H1 (cell line): Measurements from ENCODE around the gene PDF. TPM values are rescaled to one million over a fixed set of nuclear protein-coding genes. Genes with fewer than 3 reads are reported as not detected.
"Not testable (repeated sequence)": the region's sequence is repeated elsewhere in the genome, so short reads cannot be mapped to it uniquely, and the experiment has no call there.

Experiments used
- CTCF ChIA-PET: fragments of 300-600 bp; sonication (Branson Sonifier 250); formaldehyde crosslinking; loops from one replicate; lab custom pipeline; 2021; ENCODE audit not compliant: partially characterized antibody; lab: Charles Lee
- POLR2A ChIA-PET: fragments of 300-600 bp; sonication (Branson Sonifier 250); formaldehyde crosslinking; loops from one replicate; lab custom pipeline; 2021; ENCODE audit warnings: inconsistent platforms; ENCODE audit not compliant: partially characterized antibody; lab: Charles Lee
- DNase-seq, 2 experiments: peaks; one replicate each; pipeline versions ENCODE4 v3.0.0 to v3.0.0-alpha.2; 2010 to 2022; ENCODE audit warnings: low spot score in 2 of 2, low read depth in 1 of 2, mixed read lengths in 1 of 2
- FAIRE-seq: peaks from 2 replicates; lab custom pipeline; 2011; peaks lifted over from hg19 to GRCh38; lab: Jason Lieb, UNC
- H2AFZ ChIP-seq: 2 replicates; pipeline ENCODE4 v1.8.1; 2012; ENCODE audit warnings: low read length, inconsistent platforms
- H2AK5ac ChIP-seq: 2 replicates; pipeline ENCODE4 v1.6.1; 2013; ENCODE audit warnings: low read depth, low read length
- H2BK120ac ChIP-seq: replicated peaks from 2 replicates; pipeline ENCODE3; 2013; ENCODE audit warnings: low read depth, low read length, inconsistent platforms
- H2BK12ac ChIP-seq: 2 replicates; pipeline ENCODE4 v1.6.1; 2013; ENCODE audit warnings: low read depth, low read length
- H2BK15ac ChIP-seq: 2 replicates; pipeline ENCODE4 v1.6.1; 2013; ENCODE audit warnings: low read length
- H2BK20ac ChIP-seq: 2 replicates; pipeline ENCODE4 v1.6.1; 2013; ENCODE audit warnings: low read length
- H2BK5ac ChIP-seq: 2 replicates; pipeline ENCODE4 v1.6.1; 2013; ENCODE audit warnings: low read depth, low read length
- H3K14ac ChIP-seq: 2 replicates; pipeline ENCODE4 v1.6.1; 2013; ENCODE audit warnings: inconsistent platforms; ENCODE audit not compliant: insufficient read length
- H3K18ac ChIP-seq: 2 replicates; pipeline ENCODE4 v1.6.1; 2013; ENCODE audit warnings: low read length; ENCODE audit errors: extremely low read depth
- H3K23ac ChIP-seq: 2 replicates; pipeline ENCODE4 v1.6.1; 2013; ENCODE audit warnings: inconsistent platforms; ENCODE audit not compliant: insufficient read length
- H3K23me2 ChIP-seq: 2 replicates; pipeline ENCODE4 v1.6.1; 2013; ENCODE audit warnings: low read depth, low read length
- H3K27ac ChIP-seq: 2 replicates; pipeline ENCODE4 v1.6.1; 2011; ENCODE audit warnings: low read depth, low read length, inconsistent platforms
- H3K27me3 ChIP-seq, 4 experiments: replicated peaks in 1 of 4; 1 replicate in 1 of 4; 2 replicates in 3 of 4; pipeline versions ENCODE4 v1.6.1 to v1.8.1; 2011 to 2013; ENCODE audit warnings: low read length in 3 of 4, mild to moderate bottlenecking in 3 of 4, inconsistent platforms in 2 of 4, mixed read lengths in 2 of 4, moderate library complexity in 1 of 4; ENCODE audit not compliant: control insufficient read depth in 3 of 4, insufficient read depth in 3 of 4; ENCODE audit errors: extremely low read depth in 1 of 4
- H3K36me3 ChIP-seq, 4 experiments: 2 replicates each; pipeline versions ENCODE4 v1.6.1 to v1.8.1; 2011 to 2013; ENCODE audit warnings: mild to moderate bottlenecking in 4 of 4, low read length in 3 of 4, moderate library complexity in 2 of 4, control low read depth in 1 of 4, inconsistent platforms in 1 of 4; ENCODE audit not compliant: insufficient read depth in 4 of 4, control insufficient read depth in 2 of 4
- H3K4ac ChIP-seq: replicated peaks from 2 replicates; pipeline ENCODE3; 2013; ENCODE audit warnings: low read length, low read depth, mixed read lengths, inconsistent platforms; ENCODE audit not compliant: insufficient read length
- H3K4me1 ChIP-seq, 4 experiments: replicated peaks in 1 of 4; 1 replicate in 1 of 4; 2 replicates in 3 of 4; pipeline versions ENCODE4 v1.6.1 to v1.8.1; 2011 to 2013; ENCODE audit warnings: low read length in 3 of 4, inconsistent platforms in 2 of 4, mixed read lengths in 1 of 4; ENCODE audit not compliant: insufficient read depth in 4 of 4, control insufficient read depth in 3 of 4
- H3K4me2 ChIP-seq, 2 experiments: 2 replicates each; pipeline versions ENCODE4 v1.6.1 to v1.8.1; 2011 to 2013; ENCODE audit warnings: low read depth in 2 of 2, low read length in 2 of 2, control low read depth in 1 of 2, inconsistent platforms in 1 of 2, mild to moderate bottlenecking in 1 of 2; ENCODE audit not compliant: insufficient read depth in 1 of 2
- H3K4me3 ChIP-seq, 4 experiments: fragments of 200-600, 300-600 bp in 1 of 4; sonication (generic), shearing (Covaris generic), sonication (Bioruptor Twin) in 1 of 4; 2 replicates each; pipeline versions ENCODE4 v1.5.1 to v1.8.1; 2011 to 2016; ENCODE audit warnings: low read length in 4 of 4, low read depth in 3 of 4, control low read depth in 2 of 4, inconsistent platforms in 2 of 4, mild to moderate bottlenecking in 2 of 4, mixed read lengths in 1 of 4, moderate library complexity in 1 of 4; ENCODE audit not compliant: insufficient read depth in 2 of 4; ENCODE audit errors: extremely low read depth in 1 of 4
- H3K56ac ChIP-seq: replicated peaks from 2 replicates; pipeline ENCODE3; 2013; ENCODE audit warnings: low read depth, mild to moderate bottlenecking, mixed read lengths, low read length, inconsistent platforms; ENCODE audit not compliant: insufficient read length
- H3K79me1 ChIP-seq: 2 replicates; pipeline ENCODE4 v1.6.1; 2013; ENCODE audit warnings: low read depth, low read length, control low read depth
- H3K79me2 ChIP-seq, 2 experiments: 2 replicates each; pipeline versions ENCODE4 v1.6.1 to v1.8.1; 2012 to 2013; ENCODE audit warnings: low read length in 2 of 2, mild to moderate bottlenecking in 2 of 2, inconsistent platforms in 1 of 2; ENCODE audit not compliant: insufficient read depth in 2 of 2, control insufficient read depth in 1 of 2
- H3K9ac ChIP-seq, 4 experiments: replicated peaks in 1 of 4; 1 replicate in 1 of 4; 2 replicates in 3 of 4; pipeline versions ENCODE4 v1.6.1 to v1.8.1; 2011 to 2013; ENCODE audit warnings: low read depth in 3 of 4, low read length in 3 of 4, control low read depth in 2 of 4, mild to moderate bottlenecking in 2 of 4, moderate library complexity in 2 of 4, inconsistent platforms in 1 of 4; ENCODE audit errors: extremely low read depth in 1 of 4
- H3K9me3 ChIP-seq, 2 experiments: 2 replicates each; pipeline versions ENCODE4 v1.6.1 to v1.8.1; 2012 to 2013; ENCODE audit warnings: mild to moderate bottlenecking in 2 of 2, moderate library complexity in 2 of 2, control low read depth in 1 of 2, inconsistent platforms in 1 of 2, low read depth in 1 of 2, low read length in 1 of 2, mixed read lengths in 1 of 2; ENCODE audit not compliant: insufficient read depth in 2 of 2
- H4K20me1 ChIP-seq, 2 experiments: replicated peaks in 1 of 2; 2 replicates each; pipeline versions ENCODE3 to v1.8.1; 2011 to 2013; ENCODE audit warnings: inconsistent platforms in 2 of 2, low read length in 2 of 2, mild to moderate bottlenecking in 1 of 2; ENCODE audit not compliant: insufficient read depth in 2 of 2, control insufficient read depth in 1 of 2
- H4K5ac ChIP-seq: 2 replicates; pipeline ENCODE4 v1.6.1; 2013; ENCODE audit warnings: low read length, low read depth, mixed read lengths, inconsistent platforms; ENCODE audit not compliant: insufficient read length
- H4K8ac ChIP-seq: 2 replicates; pipeline ENCODE4 v1.8.0; 2013; ENCODE audit warnings: mild to moderate bottlenecking, moderate library complexity, low read length, inconsistent platforms; ENCODE audit not compliant: insufficient read depth; ENCODE audit errors: extremely low read depth
- H4K91ac ChIP-seq: replicated peaks from 2 replicates; pipeline ENCODE3; 2013; ENCODE audit warnings: low read length, mixed read lengths, inconsistent platforms; ENCODE audit not compliant: insufficient read length
- WGBS, 2 experiments: shearing (Covaris generic) in 1 of 2; methylation state at CpG; one replicate each; pipeline versions ENCODE4 v1.1.6 to v1.1.7; 2013 to 2015; ENCODE audit warnings: low lambda C conversion rate in 2 of 2, mixed read lengths in 2 of 2, inconsistent platforms in 1 of 2, low coverage in 1 of 2, missing lambda C conversion rate in 1 of 2; ENCODE audit not compliant: insufficient replicate concordance in 2 of 2, insufficient coverage in 1 of 2, insufficient read length in 1 of 2; ENCODE audit errors: extremely low coverage in 1 of 2, missing lambda C conversion rate in 1 of 2; 5-methylcytosine and 5-hydroxymethylcytosine counted together
- polyA plus RNA-seq, 7 experiments: library from polyadenylated mRNA; depleted of rRNA in 3 of 7; stranded (reverse) in 5 of 7; unstranded in 2 of 7; fragments of >200 nt in 5 of 7; fragments of 200-250 nt in 2 of 7; gene quantifications; 1 replicate in 5 of 7; 2 replicates in 1 of 7; 4 replicates in 1 of 7; pipeline versions ENCODE4 v1.2.1 to v1.2.3, GENCODE V29; 2011 to 2013; ENCODE audit warnings: missing spikeins in 2 of 7, mixed read lengths in 2 of 7
- total RNA-seq: library from RNA; stranded (reverse); fragmentation: NEBNext Ultra II Directional; extraction: Animal tissue kit (Norgen Biotek cat#: 25700); gene quantifications from 2 replicates; pipeline ENCODE4 v1.2.1, GENCODE V29; 2021

Gene PDF
- total and polyA plus RNA-seq, 2 of the 8 experiments (the other 6 are each of a cell fraction or from before 2014, with no cell fraction given), result 17.7 to 23.9 TPM

DNA sequence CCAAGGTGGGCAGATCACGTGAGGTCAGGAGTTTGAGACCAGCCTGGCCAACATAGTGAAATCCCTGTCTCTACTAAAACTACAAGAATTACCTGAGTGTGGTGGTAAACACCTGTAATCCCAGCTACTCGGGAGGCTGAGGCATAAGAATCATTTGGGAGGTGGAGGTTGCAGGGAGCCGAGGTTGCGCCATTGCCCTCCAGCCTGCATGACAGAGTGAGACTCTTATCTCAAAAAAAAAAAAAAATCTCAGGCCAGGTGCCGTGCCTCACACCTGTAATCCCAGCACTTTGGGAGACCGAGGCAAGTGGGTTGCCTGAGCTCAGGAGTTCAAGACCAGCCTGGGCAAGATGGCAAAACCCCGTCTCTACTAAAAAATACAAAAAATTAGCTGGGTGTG lies 33.6 kb downstream of the PDF start:
- not testable (repeated sequence) for H2BK20ac ChIP-seq, H3K23ac ChIP-seq, H2AFZ ChIP-seq, H4K8ac ChIP-seq, H4K5ac ChIP-seq, H3K27me3 ChIP-seq, H3K4ac ChIP-seq, H2AK5ac ChIP-seq, H4K20me1 ChIP-seq, H3K9ac ChIP-seq, H3K18ac ChIP-seq, H3K56ac ChIP-seq, H2BK120ac ChIP-seq, DNase-seq, H3K14ac ChIP-seq, H3K9me3 ChIP-seq, H3K79me1 ChIP-seq, H3K23me2 ChIP-seq, H3K4me2 ChIP-seq, H3K4me1 ChIP-seq, H2BK12ac ChIP-seq, H3K4me3 ChIP-seq, H3K27ac ChIP-seq, FAIRE-seq, H2BK15ac ChIP-seq, H4K91ac ChIP-seq, H3K79me2 ChIP-seq, H2BK5ac ChIP-seq
- peaks cover 0 to 15% (median 6%) of the 10 kb centered on the region in 4 experiments; a peak in 4 of 8 replicates for H3K36me3 ChIP-seq
- ChIA-PET POLR2A (interaction anchor here (0.6 kb wide), 1 partner anchor 30 kb away, joined by 3 read pairs; no protein-coding TSS in a partner anchor), CTCF (interaction anchor here (1.5 to 3.0 kb wide), 2 partner anchors 10 to 12 kb away, joined by 3 to 15 read pairs; no protein-coding TSS in a partner anchor)
- WGBS, 2 experiments, result 99% methylated on average over 6 of the region's 7 CpGs; no CpG with 5 or more reads in 1 of the 2 experiments
